AG10803 (cell line): Measurements from ENCODE around the gene TRIM3.

Experiments used
- DNase-seq: peaks from one replicate; pipeline ENCODE4 v3.0.0; 2010; ENCODE audit warnings: low read depth
- H3K4me3 ChIP-seq: 2 replicates; pipeline ENCODE4 v1.5.1; 2011; ENCODE audit warnings: mild to moderate bottlenecking, low read length, control low read depth
- CTCF ChIP-seq: conservative IDR thresholded peaks from 2 replicates; pipeline ENCODE4 v1.5.1; 2011; ENCODE audit warnings: mild to moderate bottlenecking, low read length, control low read depth, inconsistent platforms

Gene TRIM3

GRCh38 chr11:6453152-6453551 is 20.6 kb downstream of the TRIM3 start:
- no peak for DNase-seq
- no peak for TF ChIP-seq CTCF
- H3K4me3 ChIP-seq = no peak overlapping the region

GRCh38 chr11:6452219-6452618 is 21.5 kb downstream of the TRIM3 start:
- DNase-seq = peak; percentile 26
- no peak overlapping the region for H3K4me3 ChIP-seq
- TF ChIP-seq CTCF = no peak

- no peak for TF ChIP-seq CTCF
- no peak for DNase-seq
- no peak overlapping the region for H3K4me3 ChIP-seq
Observed at GRCh38 chr11:6448574-6448973, 25.2 kb downstream of the TRIM3 start.

- TF ChIP-seq CTCF = peak; percentile 86
Observed at GRCh38 chr11:6443269-6444003, 30.3 kb downstream of the TRIM3 start.

GRCh38 chr11:6442441-6442840 is 31.3 kb downstream of the TRIM3 start:
- no peak overlapping the region for H3K4me3 ChIP-seq
- DNase-seq = no peak
- no peak for TF ChIP-seq CTCF

More at GRCh38 chr11:6443269-6444003, 30.3 kb downstream of the TRIM3 start:
- no peak overlapping the region for H3K4me3 ChIP-seq
- DNase-seq = peak; percentile 56

- no peak within 1 kb of the TSS for H3K4me3 ChIP-seq
- DNase-seq = no peak
- TF ChIP-seq CTCF = no peak
Observed at GRCh38 chr11:6440906-6441358, 32.8 kb downstream of the TRIM3 start, which contains the start of gene HPX. Gene HPX, minus strand, starts transcription at chr11:6440987. Its CDS starts 24 bp downstream, at chr11:6440963.

- H3K4me3 ChIP-seq = no peak overlapping the region
- peak; percentile 87 for TF ChIP-seq CTCF
- peak; percentile 60 for DNase-seq
Observed at GRCh38 chr11:6438979-6439571, 34.7 kb downstream of the TRIM3 start.
